ENCODE results near the gene GJA10.

GJA10 gene

GRCh38 chr6:89930789-89931188 lies 36.5 kb downstream of the GJA10 start:
- Histone ChIP-seq H3K9ac (ENCODE audit: insufficient read length, low read depth) (no peak overlapping the region), H3K36me3 (ENCODE audit: insufficient read depth, insufficient read length, low read length) (no peaks in the 10 kb centered on the region), H3K4me3 (ENCODE audit: insufficient read length, low read depth) (no peak overlapping the region), H3K27me3 (ENCODE audit: insufficient read depth, insufficient read length) (no peaks in the 10 kb centered on the region), H3K9me3 (ENCODE audit: insufficient read depth, low read length) (no peaks in the 10 kb centered on the region), H3K4me1 (ENCODE audit: insufficient read depth, insufficient read length) (peaks cover 2% of the 10 kb centered on the region)
- TF ChIP-seq SUZ12 (IDR thresholded peaks at IDR 0.05; ENCODE audit: extremely low read depth, insufficient read depth, insufficient read length) (no peak), ZNF274 (IDR thresholded peaks at IDR 0.05; ENCODE audit: low read depth, low read length) (no peak), YY1 (IDR thresholded peaks at IDR 0.05; ENCODE audit: insufficient read depth, insufficient read length) (no peak)
- no peak for DNase-seq (ENCODE audit: low read depth, low spot score)

GRCh38 chr6:89932245-89932802 lies 38.1 kb downstream of the GJA10 start:
- no peaks in the 10 kb centered on the region for H3K36me3 ChIP-seq (ENCODE audit: insufficient read depth, insufficient read length, low read length)

GRCh38 chr6:89934685-89935366 lies 40.6 kb downstream of the GJA10 start:
- Histone ChIP-seq H3K9me3 (ENCODE audit: insufficient read depth, low read length) (no peaks in the 10 kb centered on the region), H3K27me3 (ENCODE audit: insufficient read depth, insufficient read length) (no peaks in the 10 kb centered on the region), H3K4me1 (ENCODE audit: insufficient read depth, insufficient read length) (peaks cover 2% of the 10 kb centered on the region), H3K36me3 (ENCODE audit: insufficient read depth, insufficient read length, low read length) (no peaks in the 10 kb centered on the region), H3K4me3 (ENCODE audit: insufficient read length, low read depth) (no peak overlapping the region), H3K9ac (ENCODE audit: insufficient read length, low read depth) (no peak overlapping the region)
- no peak for TF ChIP-seq SUZ12 (IDR thresholded peaks at IDR 0.05; ENCODE audit: extremely low read depth, insufficient read depth, insufficient read length)
- TF ChIP-seq YY1 (IDR thresholded peaks at IDR 0.05; ENCODE audit: insufficient read depth, insufficient read length) = no peak
- TF ChIP-seq ZNF274 (IDR thresholded peaks at IDR 0.05; ENCODE audit: low read depth, low read length) = no peak
- no peak for DNase-seq (ENCODE audit: low read depth, low spot score)

More at GRCh38 chr6:89932245-89932802, 38.1 kb downstream of the GJA10 start:
- Histone ChIP-seq H3K9ac (ENCODE audit: insufficient read length, low read depth) (no peak overlapping the region), H3K4me3 (ENCODE audit: insufficient read length, low read depth) (no peak overlapping the region), H3K4me1 (ENCODE audit: insufficient read depth, insufficient read length) (peaks cover 2% of the 10 kb centered on the region), H3K27me3 (ENCODE audit: insufficient read depth, insufficient read length) (no peaks in the 10 kb centered on the region), H3K9me3 (ENCODE audit: insufficient read depth, low read length) (no peaks in the 10 kb centered on the region)
- DNase-seq (ENCODE audit: low read depth, low spot score) = no peak
- TF ChIP-seq SUZ12 (IDR thresholded peaks at IDR 0.05; ENCODE audit: extremely low read depth, insufficient read depth, insufficient read length) = no peak
- no peak for TF ChIP-seq YY1 (IDR thresholded peaks at IDR 0.05; ENCODE audit: insufficient read depth, insufficient read length)
- TF ChIP-seq ZNF274 (IDR thresholded peaks at IDR 0.05; ENCODE audit: low read depth, low read length) = no peak

GRCh38 chr6:89936177-89936576 lies 41.9 kb downstream of the GJA10 start:
- H3K9me3 ChIP-seq (ENCODE audit: insufficient read depth, low read length) = no peaks in the 10 kb centered on the region
- H3K27me3 ChIP-seq (ENCODE audit: insufficient read depth, insufficient read length) = no peaks in the 10 kb centered on the region

GRCh38 chr6:89938014-89938413 lies 43.7 kb downstream of the GJA10 start:
- Histone ChIP-seq H3K27me3 (ENCODE audit: insufficient read depth, insufficient read length) (no peaks in the 10 kb centered on the region), H3K36me3 (ENCODE audit: insufficient read depth, insufficient read length, low read length) (no peaks in the 10 kb centered on the region), H3K4me3 (ENCODE audit: insufficient read length, low read depth) (no peak overlapping the region), H3K9ac (ENCODE audit: insufficient read length, low read depth) (no peak overlapping the region), H3K9me3 (ENCODE audit: insufficient read depth, low read length) (no peaks in the 10 kb centered on the region), H3K4me1 (ENCODE audit: insufficient read depth, insufficient read length) (peaks cover 2% of the 10 kb centered on the region)
- TF ChIP-seq ZNF274 (IDR thresholded peaks at IDR 0.05; ENCODE audit: low read depth, low read length) (no peak), YY1 (IDR thresholded peaks at IDR 0.05; ENCODE audit: insufficient read depth, insufficient read length) (no peak), SUZ12 (IDR thresholded peaks at IDR 0.05; ENCODE audit: extremely low read depth, insufficient read depth, insufficient read length) (no peak)
- DNase-seq (ENCODE audit: low read depth, low spot score) = no peak

More at GRCh38 chr6:89936177-89936576, 41.9 kb downstream of the GJA10 start:
- Histone ChIP-seq H3K36me3 (ENCODE audit: insufficient read depth, insufficient read length, low read length) (no peaks in the 10 kb centered on the region), H3K4me1 (ENCODE audit: insufficient read depth, insufficient read length) (peaks cover 2% of the 10 kb centered on the region), H3K4me3 (ENCODE audit: insufficient read length, low read depth) (no peak overlapping the region), H3K9ac (ENCODE audit: insufficient read length, low read depth) (no peak overlapping the region)
- TF ChIP-seq ZNF274 (IDR thresholded peaks at IDR 0.05; ENCODE audit: low read depth, low read length) (no peak), SUZ12 (IDR thresholded peaks at IDR 0.05; ENCODE audit: extremely low read depth, insufficient read depth, insufficient read length) (no peak), YY1 (IDR thresholded peaks at IDR 0.05; ENCODE audit: insufficient read depth, insufficient read length) (no peak)
- DNase-seq (ENCODE audit: low read depth, low spot score) = no peak

GRCh38 chr6:89939144-89939543 lies 44.9 kb downstream of the GJA10 start:
- Histone ChIP-seq H3K4me1 (ENCODE audit: insufficient read depth, insufficient read length) (peaks cover 2% of the 10 kb centered on the region), H3K9ac (ENCODE audit: insufficient read length, low read depth) (no peak overlapping the region), H3K27me3 (ENCODE audit: insufficient read depth, insufficient read length) (no peaks in the 10 kb centered on the region), H3K4me3 (ENCODE audit: insufficient read length, low read depth) (no peak overlapping the region), H3K9me3 (ENCODE audit: insufficient read depth, low read length) (no peaks in the 10 kb centered on the region), H3K36me3 (ENCODE audit: insufficient read depth, insufficient read length, low read length) (no peaks in the 10 kb centered on the region)
- DNase-seq (ENCODE audit: low read depth, low spot score) = no peak
- no peak for TF ChIP-seq YY1 (IDR thresholded peaks at IDR 0.05; ENCODE audit: insufficient read depth, insufficient read length)
- TF ChIP-seq ZNF274 (IDR thresholded peaks at IDR 0.05; ENCODE audit: low read depth, low read length) = no peak
- TF ChIP-seq SUZ12 (IDR thresholded peaks at IDR 0.05; ENCODE audit: extremely low read depth, insufficient read depth, insufficient read length) = no peak

- peak; percentile 57 for DNase-seq (ENCODE audit: low read depth, low spot score)
- Histone ChIP-seq H3K4me1 (ENCODE audit: insufficient read depth, insufficient read length) (no peaks in the 10 kb centered on the region), H3K36me3 (ENCODE audit: insufficient read depth, insufficient read length, low read length) (no peaks in the 10 kb centered on the region), H3K9ac (ENCODE audit: insufficient read length, low read depth) (no peak overlapping the region), H3K27me3 (ENCODE audit: insufficient read depth, insufficient read length) (no peaks in the 10 kb centered on the region), H3K4me3 (ENCODE audit: insufficient read length, low read depth) (no peak overlapping the region), H3K9me3 (ENCODE audit: insufficient read depth, low read length) (no peaks in the 10 kb centered on the region)
- TF ChIP-seq SUZ12 (IDR thresholded peaks at IDR 0.05; ENCODE audit: extremely low read depth, insufficient read depth, insufficient read length) (no peak), ZNF274 (IDR thresholded peaks at IDR 0.05; ENCODE audit: low read depth, low read length) (no peak), YY1 (IDR thresholded peaks at IDR 0.05; ENCODE audit: insufficient read depth, insufficient read length) (no peak)
These were observed 46.2 kb downstream of the GJA10 start for GRCh38 chr6:89940225-89941027.

All from NT2/D1 (cell line).